Hematopoietic multipotent progenitor cell treated with erythropoietin and hydrocortisone succinate and interleukin-3 and kit ligand, for 17 days (in vitro differentiated cells): ENCODE data around the gene KANSL1L.
"Not testable (repeated sequence)": the region's sequence is repeated elsewhere in the genome, so short reads cannot be mapped to it uniquely, and the experiment has no call there.

Experiments used
- DNase-seq: peaks from one replicate; pipeline ENCODE4 v3.0.0-alpha.2; 2015; ENCODE audit warnings: low spot score

Gene KANSL1L

DNA sequence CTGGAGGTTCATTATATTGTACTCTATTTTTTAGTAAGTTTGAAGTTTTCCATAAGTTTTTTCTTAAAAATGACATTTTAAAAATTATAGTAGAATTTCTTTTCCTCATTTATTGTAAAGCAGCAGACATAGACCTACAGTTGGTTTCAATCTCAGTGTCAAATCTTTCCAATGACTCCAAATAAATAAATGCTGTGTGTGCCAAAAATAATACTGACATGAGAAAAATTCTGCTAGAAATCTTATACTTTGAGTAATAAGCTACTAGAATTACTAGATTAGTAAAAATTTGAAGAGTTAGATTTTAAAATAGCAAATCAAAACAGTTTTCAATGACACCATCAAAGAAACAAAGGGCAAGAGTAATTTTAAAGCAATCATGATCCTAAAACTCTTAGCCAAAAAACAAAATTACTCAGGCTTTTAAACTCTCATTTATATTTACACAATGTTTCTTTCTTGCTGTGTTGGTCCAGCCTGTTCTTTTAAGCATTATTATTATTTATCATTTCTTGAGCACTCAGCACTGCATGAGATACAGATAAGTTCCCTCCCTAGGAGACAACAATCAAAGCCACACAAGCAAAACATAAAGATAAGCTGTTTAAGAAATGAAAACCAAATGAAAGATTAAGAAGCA is 8.3 kb upstream of the KANSL1L start:
- no peak for DNase-seq

DNA sequence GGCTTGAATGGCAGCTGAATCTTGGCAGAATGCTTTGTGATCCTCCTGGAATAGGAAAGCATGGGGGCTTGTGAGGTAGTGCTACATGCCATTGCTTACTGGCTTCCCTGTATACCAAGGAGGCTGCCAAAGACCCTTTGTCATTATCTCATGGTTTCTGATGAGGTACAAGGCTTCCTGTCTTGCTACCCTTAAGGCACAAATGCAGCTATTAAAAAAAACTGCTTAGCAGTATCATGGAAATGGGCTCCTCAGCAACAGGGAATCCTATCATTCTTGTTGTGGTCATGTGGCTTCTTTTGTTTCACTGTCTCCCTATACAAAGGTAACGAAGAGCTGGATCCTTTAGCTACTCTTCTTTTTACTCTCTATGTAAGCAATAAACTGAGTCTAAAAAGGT is 6.6 kb upstream of the KANSL1L start:
- no peak for DNase-seq

DNA sequence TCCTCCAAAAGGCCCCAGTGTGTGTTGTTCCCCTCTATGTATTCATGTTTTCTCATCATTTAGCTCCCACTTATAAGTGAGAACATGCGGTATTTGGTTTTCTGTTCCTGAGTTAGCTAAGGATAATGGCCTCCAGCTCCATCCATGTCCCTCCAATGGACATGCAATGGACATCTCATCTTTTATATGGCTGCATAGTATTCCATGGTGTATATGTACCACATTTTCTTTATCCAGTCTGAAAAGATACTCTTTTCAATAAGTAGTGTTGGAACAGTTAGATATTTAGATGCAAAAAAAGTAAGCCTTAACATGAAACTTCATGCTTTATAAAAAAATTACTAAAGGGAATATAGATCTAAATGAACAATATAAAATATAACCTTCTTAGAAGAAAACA is 5.9 kb upstream of the KANSL1L start:
- not testable (repeated sequence) for DNase-seq

DNA sequence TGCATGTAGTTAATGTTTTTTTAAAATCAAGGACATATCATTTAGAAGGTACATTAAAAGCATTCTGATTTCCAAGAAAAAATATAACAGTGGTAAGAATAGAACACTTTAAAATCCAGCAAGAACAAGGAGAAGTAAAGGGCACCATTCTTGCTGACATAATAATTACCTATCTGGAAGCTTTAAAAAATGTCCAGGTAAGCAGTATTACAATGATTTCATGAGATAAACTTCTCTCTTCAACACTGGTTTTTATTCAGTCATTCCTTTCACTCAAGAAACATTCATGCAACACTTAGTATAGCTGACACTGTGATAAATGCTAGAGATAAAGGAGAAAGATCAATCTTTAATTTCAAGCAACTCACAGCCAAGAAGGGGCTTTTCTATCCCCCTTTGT is 2.9 kb upstream of the KANSL1L start:
- DNase-seq = no peak

DNA sequence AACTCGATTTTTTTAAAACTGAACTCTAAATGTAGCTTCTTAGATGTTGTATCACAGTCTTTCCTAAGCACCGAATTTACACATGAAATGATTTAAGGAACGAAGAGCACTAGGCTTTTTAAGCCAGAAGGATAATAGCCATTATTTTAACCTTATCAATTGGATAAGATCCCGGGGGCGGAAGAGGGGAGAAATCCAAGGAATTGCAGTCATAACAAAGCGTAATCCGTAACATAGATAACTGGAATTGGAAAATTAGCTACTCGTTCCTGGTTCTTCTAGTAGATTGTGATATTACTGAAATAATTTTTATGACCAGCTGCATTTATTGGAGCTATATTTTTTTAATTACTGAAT is 988 bp upstream of the KANSL1L start:
- no peak for DNase-seq

DNA sequence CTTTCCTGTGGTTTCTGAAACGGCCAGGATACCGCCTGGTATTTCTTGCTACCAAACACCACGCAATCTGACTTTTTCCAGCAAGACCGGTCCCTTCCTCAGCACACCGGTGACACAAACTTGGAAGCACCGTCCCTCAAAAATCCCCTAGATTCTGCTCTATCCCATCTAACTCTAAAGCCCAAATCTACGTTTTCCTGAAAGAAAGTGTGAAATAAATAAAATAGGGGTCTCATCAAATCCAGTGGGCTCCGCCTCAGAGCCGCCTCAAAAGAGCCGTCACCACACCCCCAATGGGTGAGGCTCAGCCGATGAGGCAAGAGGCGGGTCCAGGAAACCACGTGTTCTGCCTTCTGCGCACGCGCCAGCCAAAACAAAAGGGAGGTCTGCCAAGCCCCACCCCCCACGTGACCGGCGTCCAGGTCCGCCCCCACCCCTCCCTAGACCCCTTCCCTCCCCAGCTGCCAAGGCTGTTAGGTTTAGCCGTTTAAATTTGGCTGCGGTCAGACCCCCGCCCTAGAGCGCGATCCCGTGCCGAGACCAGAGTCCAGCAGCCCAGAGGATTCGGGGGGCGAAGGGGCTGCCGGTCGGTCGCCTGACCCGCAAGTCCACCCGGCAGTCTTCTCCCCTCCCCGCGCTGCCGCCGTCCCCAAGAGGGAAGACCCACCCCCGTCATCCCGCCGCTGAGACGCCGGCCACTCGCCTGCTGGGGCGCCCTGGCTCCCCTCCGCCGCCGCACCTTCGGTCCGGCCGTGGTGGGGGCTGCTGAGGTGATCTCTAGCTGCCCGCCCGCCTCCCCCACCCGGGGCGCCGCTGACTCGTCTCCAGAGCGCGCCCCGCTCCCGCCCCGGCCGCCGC is 534 bp downstream of the KANSL1L start:
- peak; percentile 96 for DNase-seq

DNA sequence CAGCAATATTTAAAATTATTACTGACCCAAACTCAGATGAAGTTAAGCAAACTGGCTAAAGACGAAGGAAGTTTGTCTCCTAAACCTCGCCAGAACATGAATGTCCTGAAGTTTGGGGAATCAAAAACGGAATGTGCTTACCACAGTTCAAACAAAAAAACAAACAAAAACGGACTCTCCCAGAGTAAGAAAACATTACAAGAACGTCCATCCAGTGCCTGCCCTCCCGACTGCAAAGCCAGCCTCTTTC is 1.1 kb downstream of the KANSL1L start:
- no peak for DNase-seq

DNA sequence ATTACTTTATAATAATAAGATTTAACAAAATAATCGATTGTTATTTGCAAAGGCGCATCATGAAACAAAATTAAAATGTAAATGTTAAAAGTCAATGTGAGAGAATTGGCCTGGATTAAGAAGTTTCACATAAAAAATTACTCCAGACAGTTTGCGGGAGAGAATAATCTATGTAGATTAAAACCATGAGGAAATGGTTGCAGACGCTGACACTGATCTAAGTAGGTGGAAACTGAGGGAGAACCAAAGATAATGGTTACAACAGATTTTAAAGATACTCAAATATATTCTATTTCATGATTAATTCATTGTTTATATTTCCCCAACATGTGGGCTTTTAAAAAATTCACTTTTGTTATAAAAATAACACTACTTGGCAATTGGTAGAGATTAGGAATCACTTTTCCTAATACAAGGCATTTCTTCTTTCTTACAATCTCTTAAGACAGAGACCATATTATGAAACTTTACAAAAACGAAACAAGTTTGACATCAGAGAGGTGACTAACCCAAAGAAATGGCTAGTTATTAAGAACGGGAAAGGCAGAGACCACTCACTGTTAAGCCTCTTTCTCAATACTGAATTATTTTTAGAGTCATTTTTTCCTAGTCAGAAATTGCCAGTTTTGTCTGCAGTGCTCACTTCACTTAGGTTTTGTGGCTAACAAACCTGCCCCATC is 1.6 kb downstream of the KANSL1L start:
- peak; percentile 64 for DNase-seq

DNA sequence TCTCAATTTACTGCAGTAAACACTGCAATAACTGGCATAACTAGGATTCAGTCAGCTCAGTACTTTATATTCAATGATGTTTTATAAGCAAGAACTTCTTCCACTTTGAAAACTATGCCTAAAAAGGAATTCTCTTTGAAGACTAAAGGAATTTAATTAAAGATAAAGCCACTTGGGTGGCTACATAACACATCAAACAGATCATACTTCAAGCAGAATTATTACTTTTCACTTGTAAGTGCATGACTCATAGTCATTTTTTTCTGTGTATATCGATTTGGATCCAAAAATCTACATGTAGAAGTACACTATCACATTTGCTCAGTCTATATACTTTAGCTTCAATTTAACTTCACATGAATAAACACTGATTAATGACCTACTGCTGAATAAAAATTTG is 4.0 kb downstream of the KANSL1L start:
- DNase-seq = peak; percentile 29

DNA sequence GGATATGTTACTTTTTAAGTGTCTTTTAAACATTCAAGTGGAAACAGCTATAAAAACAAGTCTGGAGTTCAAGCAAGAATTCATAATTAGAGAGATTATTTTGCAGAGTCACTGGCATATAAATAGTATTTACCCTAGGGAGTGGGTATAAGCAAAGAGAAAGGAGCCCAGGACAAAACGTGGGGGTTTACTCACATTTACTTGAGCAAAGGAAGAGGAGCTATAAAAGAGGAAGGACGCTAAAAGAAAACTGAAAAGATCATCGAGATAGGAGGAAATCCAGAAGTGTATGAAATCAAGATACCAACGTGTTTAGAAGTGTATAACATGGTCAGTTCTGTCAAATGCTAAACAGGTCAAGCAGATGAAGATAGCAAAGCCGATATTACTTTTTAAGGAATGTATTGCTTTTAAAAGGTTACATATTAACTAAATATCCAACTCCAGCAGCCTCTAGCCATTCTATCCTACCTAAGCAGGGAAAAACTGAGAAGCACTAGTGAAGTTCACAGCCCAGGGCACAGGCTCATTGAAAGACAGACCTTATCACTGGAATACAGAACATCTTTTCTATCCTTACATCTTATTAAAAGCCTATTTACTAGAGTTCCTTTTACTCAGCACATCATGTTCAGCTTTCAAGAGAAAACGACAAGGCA is 8.6 kb downstream of the KANSL1L start:
- no peak for DNase-seq

DNA sequence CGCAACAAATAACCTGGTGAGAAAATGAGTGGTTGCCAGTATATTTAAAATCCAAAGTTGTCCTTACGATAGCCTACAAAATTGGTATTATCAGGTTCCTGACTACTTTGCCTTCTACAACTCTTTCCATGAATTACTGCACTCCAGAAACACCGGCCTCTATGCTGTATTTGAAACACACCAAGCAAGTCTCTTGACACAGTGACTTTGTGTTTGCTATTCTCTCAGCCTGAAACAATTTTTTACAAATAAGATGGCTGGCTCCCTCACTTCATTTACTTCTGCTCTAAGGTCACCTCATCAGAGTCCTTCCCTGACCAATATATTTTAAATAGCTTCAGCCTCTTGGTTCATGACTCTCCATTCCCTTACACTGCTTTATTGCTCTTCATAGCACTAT is 12.2 kb downstream of the KANSL1L start:
- no peak for DNase-seq

DNA sequence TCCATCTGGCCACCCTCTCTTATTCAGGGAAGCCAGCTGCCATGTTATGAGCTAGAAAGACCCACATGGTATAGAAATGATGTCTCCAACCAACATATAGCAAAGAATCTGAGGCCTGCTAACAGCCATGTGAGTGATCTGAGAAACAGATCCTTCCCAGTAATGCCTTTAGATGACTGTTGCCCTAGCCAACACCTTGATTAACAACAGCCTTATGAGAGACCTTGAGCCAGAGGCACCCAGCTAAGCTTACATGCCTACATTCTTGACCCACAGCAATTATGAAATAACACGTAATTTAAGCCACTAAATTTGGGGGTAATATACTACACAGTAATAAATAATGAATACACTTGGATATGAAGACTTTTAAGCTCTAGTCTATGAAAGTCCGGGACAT is 13.0 kb downstream of the KANSL1L start:
- DNase-seq = no peak

DNA sequence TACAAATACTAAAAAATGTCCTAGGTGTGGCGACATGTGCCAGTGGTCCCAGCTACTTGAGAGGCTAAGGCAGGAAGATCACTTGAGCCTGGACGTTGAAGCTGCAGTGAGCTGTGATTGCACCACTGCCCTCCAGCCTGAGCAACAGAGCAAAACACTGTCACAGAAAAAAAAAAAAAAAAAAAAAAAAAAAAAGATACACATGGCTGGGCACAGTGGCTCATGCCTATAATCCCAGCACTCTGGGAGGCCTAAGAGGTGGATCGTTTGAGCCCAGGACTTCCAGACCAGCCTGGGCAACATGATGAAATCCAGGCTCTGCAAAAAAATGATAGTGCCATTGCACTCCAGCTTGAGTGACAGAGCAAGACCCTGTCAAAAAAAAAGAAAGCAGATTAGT is 13.7 kb downstream of the KANSL1L start:
- DNase-seq = no peak

DNA sequence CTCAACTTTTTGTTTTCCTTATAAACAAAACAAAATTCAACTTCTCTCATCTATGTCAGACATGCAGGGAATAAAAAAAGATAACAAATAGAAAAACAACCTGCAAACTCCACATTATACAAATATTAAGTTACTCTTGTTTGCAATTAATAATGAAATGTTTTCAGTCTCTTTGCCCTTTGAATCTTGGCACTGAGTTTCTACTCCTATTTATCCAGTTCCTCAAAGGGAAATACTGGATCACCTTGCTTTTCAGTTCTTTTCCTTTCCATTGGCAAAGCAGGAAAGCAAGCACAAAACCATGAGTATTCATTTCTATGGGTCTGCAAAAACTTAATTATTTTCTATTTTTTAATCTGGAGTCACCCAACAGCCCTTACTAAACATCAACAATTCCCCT is 23.6 kb downstream of the KANSL1L start:
- DNase-seq = no peak

DNA sequence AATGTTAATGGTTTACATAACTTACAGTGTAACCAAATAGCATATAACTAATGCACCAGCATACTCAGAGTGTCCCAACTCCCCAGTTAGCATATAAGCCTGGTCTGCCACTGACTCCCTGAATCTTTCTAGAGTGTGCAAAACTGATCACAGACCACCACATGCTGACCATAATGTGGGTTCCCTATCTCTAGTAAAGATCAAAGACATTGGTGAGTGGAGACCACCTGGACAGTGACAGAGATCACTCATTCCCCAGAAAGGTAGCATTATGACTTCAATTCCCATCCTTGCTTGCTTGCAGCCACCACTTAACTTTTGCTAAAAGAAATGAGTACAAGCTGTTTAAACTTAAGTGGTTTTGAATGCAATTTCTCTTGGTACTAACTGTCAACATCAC is 39.0 kb downstream of the KANSL1L start:
- no peak for DNase-seq

DNA sequence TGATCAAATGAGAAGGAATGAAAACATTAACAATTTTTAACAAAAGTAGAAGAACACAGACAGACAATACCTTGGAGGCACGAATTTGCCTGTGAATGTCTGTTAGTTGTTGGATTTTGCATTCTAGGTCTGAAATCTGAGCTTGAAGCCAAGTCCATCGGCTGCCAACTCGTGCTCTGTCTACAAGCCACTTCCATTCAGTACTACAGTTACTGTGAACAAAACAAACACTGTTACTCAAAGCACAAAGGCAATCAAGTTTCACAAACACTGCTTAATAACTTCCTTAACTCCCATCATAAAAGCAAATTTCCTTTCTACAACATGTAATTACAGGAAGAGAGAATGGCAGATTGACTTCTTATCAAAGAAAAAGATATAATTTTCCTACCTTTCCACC is 42.2 kb downstream of the KANSL1L start:
- DNase-seq = no peak

DNA sequence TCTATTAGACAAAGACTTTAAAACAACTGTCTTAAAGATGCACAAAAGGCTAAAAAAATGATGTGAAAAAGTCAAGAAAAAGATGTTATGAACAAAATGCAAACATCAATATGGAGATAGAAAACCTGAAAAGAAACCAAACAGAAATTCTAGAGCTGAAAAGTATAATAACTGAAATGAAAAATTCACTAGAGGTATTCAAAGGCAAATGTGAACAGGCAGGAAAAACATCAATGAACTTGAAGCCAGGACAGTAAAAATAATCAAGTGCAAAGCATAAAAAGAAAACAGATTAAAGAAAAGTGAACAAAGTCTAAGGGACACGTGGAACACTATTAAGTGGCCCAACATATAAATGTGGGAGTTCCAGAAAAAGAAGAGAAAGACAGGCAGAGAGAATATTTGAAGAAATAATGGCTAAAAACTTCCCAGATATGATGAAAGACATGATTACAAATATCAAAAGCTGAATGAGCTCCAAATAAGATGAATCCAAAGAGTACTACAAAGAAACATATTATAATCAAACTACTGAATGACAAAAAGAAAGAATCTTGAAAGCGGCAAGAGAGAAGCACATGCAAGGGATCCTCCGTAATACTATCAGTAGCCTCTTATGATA is 57.5 kb downstream of the KANSL1L start:
- DNase-seq = no peak

DNA sequence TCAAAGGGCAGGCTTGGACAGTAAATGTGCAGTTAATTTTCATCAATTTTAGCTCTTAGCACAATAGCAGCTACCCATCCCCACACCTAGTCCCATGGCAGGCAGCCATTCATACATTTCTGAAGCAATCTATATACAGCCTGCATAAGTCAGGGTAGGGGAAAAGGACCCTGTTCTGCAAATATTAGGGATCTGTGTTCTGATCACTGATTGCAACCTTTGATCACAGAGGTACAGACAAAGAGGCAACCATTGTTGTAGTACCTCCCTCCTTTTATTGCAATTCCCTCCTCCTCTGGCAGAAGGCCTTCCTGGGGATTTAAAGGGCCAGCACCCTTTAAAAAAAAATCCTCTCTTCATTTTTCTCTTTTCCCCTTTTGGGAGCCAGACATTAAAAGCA is 58.3 kb downstream of the KANSL1L start:
- DNase-seq = no peak

DNA sequence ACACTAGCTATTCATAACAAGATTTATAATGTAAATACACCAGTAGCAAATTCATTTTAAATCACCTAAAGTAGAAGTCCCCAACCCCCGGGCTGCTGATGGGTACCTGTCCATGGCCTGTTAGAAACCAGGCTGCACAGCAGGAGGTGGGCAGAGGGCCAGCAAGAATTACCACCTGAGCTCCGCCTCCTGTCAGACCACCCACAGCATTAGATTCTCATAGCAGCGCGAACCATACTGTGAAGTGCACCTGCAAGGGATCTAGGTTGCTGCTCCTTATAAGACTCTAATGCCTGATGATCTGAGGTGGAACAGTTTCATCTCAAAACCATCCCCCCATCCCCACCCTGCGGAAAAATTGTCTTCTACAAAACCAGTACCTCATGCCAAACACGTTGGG is 71.3 kb downstream of the KANSL1L start:
- DNase-seq = no peak

DNA sequence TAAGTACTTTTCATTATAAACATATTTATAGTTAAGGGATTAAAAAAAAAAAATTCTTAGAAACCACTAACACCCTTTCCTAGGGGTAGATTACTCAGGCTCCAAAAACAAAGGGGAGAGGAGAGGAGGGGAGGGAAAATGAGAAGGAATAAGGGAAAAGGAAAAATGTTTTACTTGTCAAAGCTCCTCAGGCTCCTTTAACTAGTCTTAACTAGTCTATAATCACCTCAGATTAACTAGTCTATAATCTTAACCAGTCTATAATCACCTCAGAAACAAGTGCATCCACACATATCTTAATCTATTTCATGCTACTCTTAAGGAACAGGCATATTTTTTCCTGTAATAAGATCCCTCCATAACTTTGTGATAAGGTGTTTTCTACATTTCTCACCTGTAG is 76.4 kb downstream of the KANSL1L start:
- no peak for DNase-seq

DNA sequence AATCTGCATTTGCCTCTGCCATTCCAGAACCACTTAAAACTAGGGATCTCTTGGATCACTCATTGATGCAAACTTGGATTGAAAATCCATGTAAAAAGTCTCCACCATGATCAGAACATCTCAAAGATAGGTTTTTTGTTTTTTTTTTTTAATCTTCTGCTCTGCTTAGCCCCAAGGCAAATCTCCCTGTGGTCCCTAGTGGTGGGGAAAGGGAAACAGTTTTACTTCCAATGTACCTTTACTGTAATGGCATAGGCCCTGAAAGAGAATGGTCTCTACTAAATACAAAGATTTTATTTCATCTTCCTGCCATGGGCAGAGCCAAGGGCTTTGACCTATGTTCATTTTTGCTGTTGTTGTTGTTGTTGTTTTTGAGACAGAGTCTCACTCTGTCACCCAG is 78.4 kb downstream of the KANSL1L start:
- no peak for DNase-seq

DNA sequence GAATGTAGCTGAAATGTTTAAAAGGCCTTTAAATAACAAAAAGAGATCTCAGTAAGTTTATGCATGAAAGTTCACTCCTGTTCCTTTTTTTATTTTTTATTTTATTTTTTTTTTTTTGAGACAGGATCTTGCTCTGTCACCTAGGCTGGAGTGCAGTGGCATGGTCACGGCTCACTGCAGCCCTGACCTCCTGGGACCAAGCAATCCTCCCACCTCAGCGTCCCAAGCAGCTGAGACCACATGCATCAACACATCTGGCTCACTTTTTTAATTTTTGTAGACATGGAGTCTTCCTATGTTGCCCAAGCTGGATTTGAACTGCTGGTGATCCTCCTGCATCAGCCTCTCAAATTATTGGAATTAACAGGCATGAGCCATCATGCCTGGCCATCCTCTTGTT is 84.3 kb downstream of the KANSL1L start:
- no peak for DNase-seq

DNA sequence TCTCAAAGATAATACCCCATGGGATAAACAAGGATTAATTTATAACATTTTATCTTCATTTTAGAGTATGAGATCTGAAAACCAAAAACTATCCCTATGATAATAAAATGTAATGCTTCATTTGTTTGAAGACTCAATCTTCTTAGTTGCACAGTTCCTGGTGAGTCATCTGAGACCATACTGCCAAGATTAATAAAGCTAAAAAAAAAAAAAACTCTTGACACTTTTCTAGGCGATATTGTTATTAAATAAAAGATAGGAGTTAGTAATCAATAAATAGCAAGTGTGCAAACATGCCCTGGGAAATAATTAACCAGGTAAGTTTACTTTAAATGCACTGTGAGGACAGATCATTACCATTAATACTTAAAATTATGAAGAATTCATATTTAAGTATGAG is 84.9 kb downstream of the KANSL1L start:
- DNase-seq = no peak
